HG03064 (cell line): Measurements from ENCODE around the gene PLXDC1.

Source experiments
- ATAC-seq: cut with Tn5 transposase; IDR thresholded peaks from one replicate; pipeline ENCODE4 v1.9.1; 2021; ENCODE audit warnings: low read depth; ENCODE audit not compliant: unreplicated experiment

The PLXDC1 gene

DNA sequence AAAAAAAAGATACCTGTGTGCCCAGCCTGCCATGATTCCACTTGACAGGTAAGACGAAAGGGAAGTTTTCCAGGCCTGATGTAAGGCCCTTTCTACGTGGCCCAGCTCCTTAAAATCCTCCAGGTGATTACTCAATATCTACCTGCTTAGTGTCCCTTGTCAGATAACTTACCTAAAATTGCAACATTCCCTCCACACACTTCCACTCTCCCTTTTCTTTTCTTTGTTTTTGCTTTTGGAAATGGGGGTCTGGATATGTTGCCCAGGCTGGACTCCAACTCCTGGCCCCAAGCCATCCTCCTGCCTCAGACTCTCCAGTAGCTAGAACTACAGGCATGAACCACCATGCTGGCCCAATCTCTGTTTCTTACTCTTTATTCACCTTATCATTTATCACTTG is 7.2 kb upstream of the PLXDC1 start:
- no peak for ATAC-seq

DNA sequence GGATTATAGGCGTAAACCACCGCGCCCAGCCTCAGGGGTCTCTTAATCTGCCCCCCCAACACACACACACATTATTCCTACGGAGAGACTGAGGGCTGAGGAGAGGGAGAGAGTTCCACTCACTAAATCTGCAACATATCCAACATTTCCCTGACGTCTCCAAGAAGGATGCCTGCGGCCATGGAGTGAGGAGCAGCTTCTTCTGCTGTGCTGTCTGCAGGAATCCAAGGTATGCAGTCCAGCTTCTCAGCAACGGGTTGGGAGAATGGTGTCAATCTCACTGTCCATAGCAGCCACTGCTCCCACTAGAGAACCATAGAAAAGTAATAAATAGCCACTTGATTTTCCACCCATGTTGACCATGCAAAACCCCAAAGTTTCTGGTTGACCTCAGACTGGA is 5.1 kb upstream of the PLXDC1 start:
- no peak for ATAC-seq

DNA sequence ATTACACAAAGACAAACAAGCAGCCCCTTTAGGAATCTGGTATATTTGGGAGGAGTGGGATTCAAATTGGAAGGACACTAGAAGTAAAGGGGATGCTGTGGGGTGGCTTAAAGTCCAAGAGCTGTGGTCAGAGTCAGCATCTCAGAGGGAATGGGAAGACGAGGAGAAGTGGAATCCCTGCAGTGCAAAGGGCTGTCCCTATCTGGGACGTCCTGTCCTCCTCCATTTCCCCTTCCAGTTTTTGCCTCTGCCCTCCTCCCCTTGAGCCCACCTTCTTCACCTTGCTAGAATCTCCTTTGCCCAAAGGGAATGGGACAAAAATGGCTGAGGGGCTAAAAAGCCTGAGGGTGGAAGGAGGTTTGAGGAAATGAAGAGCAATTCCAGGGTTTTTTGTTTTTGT is 4.2 kb upstream of the PLXDC1 start:
- ATAC-seq: no peak

DNA sequence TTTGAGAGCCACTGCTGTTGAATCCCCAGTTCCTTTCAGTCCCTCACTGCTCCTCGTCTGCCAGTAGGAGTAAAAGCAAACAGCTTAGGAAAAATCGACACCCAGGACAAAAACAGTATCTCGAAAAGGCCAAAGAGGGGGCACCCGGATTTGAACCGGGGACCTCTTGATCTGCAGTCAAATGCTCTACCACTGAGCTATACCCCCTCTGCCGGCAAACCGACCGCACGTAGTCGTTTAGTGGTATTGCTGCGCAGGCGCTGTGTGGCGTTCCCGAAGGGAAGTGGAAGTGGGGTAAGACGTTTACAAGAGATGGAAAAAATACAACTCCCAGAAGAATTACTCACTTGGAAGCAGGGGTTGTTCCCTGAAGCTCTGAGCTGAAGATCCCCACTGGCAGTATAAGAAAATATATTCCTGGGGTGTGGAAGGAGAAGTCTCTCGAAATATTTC is 2.2 kb upstream of the PLXDC1 start:
- ATAC-seq: peak; percentile 56

DNA sequence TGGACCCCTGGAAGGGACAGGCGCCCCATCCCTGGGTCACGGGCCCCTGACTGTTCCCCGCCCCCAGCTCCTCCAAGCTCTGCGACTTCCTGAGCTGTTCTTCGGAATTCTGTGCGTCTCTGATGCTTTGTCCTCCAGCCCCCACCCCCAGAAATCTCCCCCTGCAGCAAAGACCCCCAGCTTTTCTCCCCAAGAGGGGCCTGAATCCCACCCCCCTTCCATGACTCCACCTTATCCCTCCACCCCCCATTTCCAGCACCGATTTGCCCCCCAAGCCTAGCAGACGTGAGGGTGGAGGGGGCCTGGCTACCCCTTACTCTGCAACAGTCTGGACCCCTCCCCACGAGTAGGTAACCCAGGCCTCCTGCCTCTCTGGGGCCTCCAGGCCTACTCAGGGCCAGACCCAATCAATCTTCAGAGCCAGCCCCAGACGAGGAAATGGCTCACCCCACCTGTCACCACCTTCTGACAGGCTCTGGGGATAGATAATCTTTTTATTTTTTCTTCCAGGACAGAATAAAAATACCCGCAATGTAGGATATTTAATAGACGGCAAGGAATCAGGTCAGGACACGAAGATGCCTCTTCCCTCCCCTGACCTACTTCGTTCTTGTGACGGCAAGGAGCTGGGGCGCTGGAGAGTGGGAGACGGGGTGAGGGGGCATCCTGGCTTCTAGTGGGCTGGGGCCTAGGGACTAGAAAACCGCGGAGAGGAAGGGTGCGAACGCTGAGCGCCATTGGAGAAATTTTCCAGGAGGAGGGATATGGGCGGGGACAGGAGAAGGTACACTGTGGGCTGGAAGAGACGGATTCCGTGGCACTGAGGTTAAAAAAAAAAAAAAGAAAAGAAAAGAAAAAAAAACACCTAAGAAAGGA is 744 bp upstream of the PLXDC1 start:
- ATAC-seq: no peak

DNA sequence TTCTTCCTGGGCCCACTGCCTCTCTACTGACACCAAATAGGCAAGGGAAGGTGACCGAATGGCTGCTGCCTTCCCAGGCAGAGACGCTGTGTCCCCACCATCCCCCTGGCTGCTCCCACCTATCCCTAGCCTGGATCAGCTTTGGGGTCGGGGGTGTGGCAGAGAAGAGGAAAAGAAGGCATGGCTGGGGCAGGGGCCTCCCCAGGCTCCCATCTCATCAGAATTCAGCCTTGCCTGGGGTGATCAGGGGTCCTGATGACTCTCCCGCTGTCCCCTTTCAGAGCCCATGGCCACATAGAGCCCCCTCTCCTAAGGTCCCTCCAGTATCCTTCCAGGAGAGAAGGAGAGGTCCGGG is 665 bp downstream of the PLXDC1 start:
- no peak for ATAC-seq

DNA sequence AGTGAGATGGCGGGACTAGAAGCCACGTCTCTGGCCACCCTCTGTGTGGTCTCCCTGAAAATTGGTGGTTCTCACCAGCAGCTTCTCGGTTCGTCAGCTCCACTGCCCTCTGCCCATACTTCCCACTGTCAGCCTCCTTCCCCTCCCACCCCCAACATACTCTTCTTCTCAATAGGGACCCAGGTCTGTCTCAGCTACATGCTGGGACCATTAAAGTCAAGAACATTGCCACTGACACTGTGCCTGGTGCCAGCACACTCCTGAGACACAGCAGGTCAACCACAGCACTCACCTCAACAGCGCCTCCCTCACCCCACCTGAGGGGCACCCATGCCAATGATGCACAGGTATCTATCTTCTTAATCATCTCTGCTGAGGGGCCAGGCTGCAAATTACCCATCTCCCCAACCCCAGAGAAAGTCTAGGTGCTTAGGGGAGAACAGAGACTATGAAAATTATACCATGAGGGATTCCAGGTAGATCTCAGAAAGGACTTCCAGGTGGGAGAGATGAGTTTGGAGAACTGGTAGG is 1.3 kb downstream of the PLXDC1 start:
- no peak for ATAC-seq

DNA sequence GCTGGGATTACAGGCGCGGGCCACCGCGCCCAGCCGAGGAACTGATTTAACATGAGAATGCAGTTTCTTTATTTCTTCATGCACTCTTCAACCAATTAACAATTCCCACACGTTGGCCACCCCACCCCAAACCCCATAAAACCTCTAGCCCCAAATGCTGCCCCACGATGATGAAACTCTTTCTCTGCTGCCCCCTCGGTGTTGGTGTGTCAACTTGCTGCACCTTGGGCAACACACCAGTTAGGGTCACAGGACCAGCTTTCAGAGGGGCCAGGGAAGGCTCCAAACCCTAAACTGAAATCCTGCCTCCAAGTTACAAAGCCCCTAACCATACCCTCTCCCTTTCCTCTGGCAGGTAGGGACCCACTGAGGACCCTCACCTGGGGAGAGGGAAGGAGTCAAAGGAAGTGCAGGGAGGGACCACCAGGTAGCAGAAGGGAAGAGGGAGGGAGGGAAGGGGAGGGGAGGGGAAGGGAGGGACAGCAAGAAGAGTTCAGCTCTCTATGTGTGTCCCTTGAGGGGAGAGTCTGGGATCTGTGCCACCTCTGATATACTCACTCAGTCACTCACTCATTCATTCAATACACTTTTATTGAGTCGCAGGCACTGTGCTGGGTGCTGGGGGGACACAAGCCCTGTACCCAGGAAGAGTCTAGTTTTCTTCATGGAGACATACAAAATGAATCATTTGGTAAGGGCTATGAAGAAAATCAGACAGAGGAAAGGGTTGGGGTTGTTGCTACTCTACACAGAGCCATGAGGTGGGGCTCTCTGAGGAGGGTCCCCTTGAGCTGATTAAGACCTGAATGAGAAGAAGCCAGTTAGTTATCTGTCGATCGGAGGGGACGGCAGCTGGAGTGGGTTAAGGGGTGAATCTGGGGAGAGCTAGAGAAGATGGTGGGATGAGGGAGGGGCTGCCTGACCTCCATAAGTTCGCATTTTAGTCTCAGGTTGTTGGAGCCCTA is 3.9 kb downstream of the PLXDC1 start:
- ATAC-seq: no peak

DNA sequence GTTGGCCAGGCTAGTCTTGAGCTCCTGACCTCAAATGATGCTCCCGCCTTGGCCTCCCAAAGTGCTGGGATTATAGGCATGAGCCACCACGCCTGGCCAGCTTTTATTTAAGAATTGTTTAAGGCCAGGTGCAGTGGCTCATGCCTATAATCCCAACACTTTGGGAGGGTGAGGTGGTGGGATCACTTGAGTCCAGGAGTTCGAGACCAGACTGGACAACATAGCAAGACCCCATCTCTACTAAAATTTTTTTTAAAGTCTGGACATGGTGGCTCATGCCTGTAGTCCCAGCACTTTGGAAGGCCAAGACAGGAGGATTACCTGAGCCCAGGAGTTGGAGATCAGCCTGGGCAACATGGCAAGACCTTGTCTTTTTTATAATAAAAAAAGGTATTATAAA is 5.2 kb downstream of the PLXDC1 start:
- ATAC-seq: no peak

DNA sequence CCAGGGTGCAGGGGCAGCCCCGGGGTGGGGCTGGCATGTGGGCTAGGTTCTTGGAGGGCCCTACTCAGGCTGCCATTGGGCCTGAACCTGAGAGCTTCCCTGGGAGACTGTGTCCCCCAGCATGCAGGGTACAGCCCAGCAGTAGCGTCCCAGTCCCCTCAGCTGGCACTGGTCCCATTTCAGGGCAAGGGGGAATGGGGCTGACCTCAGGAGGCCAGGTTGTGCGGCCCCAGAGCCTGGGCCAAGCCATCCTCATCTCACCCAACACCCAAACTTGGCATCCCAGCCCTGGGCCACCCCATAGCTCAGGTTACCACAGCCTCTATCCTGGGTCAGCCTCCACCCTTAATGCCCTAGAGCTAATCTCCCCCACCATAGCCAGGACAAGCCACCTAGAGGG is 6.3 kb downstream of the PLXDC1 start:
- ATAC-seq: no peak

DNA sequence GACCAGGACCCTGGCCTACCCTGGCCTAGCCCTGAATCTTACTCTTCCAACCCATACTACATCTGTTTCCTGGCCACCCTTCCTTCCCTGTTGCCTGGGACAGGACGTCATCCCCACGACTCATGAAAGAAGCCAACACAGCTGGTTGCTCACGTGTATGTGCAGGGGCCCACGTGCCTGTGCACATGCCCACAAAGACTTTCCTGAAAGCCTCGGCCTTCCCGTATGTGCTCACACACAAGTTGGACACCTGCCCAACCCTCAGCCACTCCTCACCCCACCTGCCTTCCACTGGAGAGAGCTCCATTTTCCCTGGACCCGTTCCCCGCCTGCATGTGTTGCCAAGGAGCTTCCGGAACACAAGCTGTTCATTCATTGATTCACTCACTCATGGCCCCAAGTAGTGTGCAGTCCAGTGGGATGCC is 7.0 kb downstream of the PLXDC1 start:
- ATAC-seq: no peak

DNA sequence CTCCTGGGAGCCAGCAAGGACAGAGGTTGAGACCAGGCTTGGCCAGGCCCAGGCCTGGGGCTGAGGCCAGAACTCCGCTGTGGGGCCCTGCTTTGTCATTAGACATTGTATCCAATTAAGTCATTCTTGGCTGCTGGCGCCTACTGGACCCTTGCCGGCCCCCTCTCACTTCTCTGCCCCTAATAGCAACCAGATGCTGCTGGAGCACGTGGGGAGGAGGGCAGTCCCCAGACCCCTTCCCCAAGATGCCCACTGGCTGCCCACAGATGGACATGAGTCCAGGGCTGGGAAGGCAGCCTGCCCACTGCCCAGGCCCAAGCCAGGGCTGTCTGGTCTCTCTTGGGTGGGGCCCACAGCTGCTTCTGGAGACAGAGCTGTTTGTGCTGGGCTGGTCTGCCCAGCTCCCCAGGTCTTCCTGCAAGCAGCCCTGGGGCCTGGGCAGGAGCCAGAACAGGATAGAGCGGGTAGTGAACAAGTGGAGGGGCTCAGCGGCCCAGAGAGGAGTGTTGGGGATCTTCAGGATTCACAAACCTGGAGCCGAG is 7.8 kb downstream of the PLXDC1 start:
- ATAC-seq: no peak

DNA sequence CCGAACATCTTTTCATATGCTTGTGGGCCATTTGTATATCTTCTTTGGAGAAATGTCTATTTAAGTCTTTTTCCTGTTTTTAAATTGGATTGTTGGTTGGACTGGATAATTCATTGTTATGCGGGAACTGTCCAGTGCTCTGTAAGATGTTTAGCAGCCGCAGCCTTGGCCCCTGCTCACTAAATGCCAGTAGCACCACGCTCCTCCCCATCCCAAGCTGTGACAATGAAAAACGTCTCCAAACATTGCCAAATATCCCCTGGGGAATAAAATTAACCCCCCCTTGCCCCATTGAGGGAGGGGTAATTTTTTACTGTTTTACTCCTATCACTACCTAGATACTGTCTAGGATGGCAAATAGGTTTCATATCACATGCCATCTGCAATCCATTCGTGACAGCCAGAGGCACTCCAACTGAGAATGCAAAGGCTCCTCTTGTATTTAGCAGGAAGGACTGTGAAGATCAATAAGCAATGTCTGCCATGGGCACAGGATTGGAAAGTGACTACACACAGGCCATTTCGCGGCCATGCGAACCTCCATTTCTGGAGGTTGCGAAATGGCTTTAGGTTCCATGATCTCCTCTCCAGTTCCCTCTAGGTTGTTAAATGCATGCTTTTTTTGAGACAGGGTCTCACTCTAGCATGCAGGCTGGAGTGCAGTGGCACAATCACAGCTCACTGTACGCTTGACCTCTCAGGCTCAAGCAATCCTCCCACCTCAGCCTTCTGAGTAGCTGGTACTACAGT is 9.3 kb downstream of the PLXDC1 start:
- no peak for ATAC-seq

DNA sequence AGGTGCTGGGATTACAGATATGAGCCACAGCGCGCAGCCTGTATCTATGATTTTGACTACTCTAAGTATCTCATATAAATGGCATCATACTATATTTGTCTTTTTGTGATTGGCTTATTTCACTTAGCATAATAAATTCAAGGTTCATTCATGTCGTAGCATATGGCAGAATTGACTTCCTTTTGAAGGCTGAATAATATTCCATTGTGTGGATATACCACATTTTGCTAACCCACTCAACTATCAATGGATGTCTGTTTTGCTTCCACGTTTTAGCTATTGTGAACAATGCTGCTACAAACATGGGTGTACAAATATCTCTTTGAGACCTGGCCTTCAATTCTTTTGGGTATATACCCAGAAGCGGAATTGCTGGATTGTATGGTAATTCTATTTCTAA is 10.1 kb downstream of the PLXDC1 start:
- no peak for ATAC-seq

DNA sequence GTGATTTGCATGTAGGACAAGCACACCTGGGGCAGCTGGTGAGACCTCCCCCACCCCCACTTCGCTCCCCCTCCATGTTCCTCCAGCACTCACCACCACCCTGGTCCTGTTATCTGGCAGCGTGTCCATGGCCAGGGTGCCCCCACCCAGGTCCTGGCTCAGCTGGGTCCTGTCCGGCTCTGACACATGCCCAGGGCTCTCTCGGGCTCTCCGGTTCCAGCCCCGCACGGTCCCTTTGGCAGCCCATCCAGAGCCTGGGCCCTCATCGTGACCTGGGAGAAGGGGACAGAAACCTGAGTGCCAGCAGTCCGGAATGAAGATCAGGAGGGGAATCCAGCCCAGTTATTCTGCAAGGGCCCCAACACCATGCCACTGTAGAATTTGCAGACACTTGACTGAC is 11.9 kb downstream of the PLXDC1 start:
- no peak for ATAC-seq

DNA sequence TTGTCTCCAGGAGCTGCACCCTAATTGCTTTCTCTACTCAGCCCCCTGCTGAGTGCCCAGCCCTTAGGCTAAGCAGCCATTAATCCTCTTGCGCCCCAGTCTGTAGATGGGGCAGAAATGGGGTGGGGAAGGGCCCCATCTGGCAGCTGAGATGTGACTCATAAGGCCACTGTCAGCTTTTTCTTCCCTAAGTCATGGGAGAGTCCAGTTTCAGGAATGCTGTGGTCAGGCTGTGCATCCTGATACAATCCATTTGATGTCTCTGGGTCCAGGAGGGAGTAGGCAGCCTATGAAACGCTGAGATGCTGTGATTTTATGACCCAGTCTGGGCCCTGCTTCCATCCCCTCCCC is 12.3 kb downstream of the PLXDC1 start:
- ATAC-seq: no peak

DNA sequence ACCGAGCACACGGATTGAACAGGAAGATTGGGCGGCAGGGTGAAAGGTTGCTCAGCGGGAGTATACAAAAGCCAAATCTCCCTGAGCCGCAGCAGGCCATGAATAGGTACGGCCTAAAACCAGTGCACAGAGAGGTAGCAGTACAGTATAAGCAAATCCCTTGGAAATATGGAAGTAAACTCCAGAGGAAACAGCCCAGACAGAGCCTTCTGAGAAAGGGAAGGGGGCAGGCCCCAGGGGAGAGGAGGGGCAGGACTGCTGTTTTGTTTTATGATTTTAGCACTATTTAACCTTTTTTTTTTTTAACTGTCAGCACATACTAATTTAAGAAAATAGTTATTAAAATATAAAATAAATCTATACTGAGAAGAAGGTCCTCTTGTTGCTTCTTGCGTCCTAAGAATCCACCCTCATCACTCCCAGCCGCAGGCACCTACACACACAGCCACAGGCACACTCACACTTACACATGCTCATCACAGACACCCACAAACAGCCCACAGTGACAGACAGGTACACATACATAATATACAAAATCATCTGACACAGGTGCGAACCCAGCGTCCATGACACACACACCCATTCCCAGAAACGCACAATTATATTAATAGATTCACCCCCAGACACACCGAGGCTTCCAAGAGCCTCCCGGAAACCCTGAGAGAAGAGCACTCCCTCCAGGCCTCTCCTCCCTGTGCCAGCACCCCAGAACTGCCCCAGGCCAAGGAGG is 12.8 kb downstream of the PLXDC1 start:
- ATAC-seq: no peak

DNA sequence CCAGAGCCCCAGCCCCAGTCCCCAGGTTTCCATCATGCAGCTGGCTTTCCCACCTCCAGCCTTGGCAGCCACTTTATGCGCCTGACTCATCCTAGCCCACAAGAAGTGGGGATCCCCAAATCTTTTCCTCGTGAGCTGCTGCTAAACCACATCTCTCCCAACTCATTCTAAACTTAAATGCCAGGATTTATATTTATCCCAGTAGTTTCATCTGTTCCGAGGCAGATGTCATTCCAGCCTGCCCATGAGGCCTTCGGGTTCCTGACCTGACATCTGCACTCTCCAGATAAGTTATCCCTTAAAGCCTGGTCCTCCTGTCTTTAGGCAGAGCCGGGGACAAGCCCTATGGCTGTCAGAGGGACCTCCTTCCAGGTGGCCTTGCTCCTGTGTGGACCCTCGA is 16.6 kb downstream of the PLXDC1 start:
- ATAC-seq: no peak

DNA sequence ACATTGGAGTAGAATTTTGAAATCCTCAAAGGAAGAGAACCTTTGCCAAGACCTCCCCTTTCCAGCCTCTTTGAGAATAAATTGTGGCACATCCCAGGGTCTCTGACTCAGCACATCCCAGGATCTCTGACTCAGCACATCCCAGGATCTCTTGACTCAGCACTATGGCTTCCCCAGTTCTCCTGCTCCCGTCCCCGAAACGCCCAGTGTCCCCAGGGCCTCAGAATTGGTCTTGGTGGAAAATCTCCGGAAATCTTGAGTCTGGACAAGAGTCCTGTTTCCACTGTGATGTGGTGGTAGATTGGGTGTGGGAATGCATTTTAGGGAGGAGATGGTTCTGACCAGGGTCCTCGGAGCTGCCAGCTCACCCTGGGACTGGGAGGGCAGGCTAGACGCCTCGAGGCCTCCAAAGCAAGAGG is 19.2 kb downstream of the PLXDC1 start:
- ATAC-seq: no peak

DNA sequence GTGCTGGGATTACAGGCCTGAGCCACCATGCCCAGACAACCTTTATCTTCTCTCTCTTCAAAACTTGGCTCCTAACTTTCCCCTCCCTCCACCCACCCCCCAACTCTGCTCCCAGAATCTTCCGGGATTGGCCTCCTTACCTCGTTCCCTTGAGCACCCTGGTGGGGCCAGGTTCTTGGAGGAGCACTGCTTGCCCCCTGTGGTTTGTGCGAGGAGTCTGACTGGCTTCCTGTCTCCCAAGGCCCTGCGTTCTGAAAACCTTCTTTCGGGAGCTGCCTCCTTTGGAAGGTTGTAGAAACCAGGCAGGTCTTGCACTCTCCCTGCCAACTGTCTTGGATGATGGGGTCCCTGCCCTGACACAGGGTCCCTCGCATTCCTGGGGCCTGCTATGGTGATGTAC is 19.8 kb downstream of the PLXDC1 start:
- ATAC-seq: no peak
